HepG2 (cell line): ENCODE data around the gene RAB5B. TPM values are rescaled to one million over a fixed set of nuclear protein-coding genes. Genes with fewer than 3 reads are reported as not detected.

ENCODE experiments used
- ATF4 ChIP-seq, 2 experiments: fragments of 450-650 bp in 1 of 2; sonication (generic) in 1 of 2; formaldehyde crosslinking; IDR thresholded peaks; 2 replicates each; pipeline versions ENCODE4 v1.5.0 to v1.8.0; 2020 to 2022; ENCODE audit warnings: mild to moderate bottlenecking in 1 of 2, missing genetic modification reagents in 1 of 2
- FOXM1 ChIP-seq: sonication (generic); formaldehyde crosslinking; IDR thresholded peaks from 2 replicates; pipeline ENCODE4 v1.5.0; 2020; ENCODE audit warnings: missing genetic modification reagents
- HMGXB4 ChIP-seq, 2 experiments: sonication (generic) in 1 of 2; formaldehyde crosslinking in 1 of 2; IDR thresholded peaks; 2 replicates each; pipeline versions ENCODE4 v1.4.0 to v1.6.1; 2018 to 2020; ENCODE audit warnings: missing genetic modification reagents in 2 of 2, borderline replicate concordance in 1 of 2, low read depth in 1 of 2, mild to moderate bottlenecking in 1 of 2, missing biosample characterization in 1 of 2
- MXD3 ChIP-seq: IDR thresholded peaks from 2 replicates; pipeline ENCODE4 v1.6.1; 2016; ENCODE audit warnings: mild to moderate bottlenecking, missing biosample characterization, missing genetic modification reagents
- RARG ChIP-seq: sonication (generic); formaldehyde crosslinking; IDR thresholded peaks from 2 replicates; pipeline ENCODE4 v1.4.0; 2020; ENCODE audit warnings: low read depth, mild to moderate bottlenecking, missing genetic modification reagents
- SALL1 ChIP-seq: sonication (generic); formaldehyde crosslinking; IDR thresholded peaks from 2 replicates; pipeline ENCODE4 v1.8.0; 2022; ENCODE audit warnings: mild to moderate bottlenecking, missing genetic modification reagents
- SKI ChIP-seq: fragments of 450-650 bp; IDR thresholded peaks from one replicate; pipeline ENCODE4 v1.6.1; 2018; ENCODE audit warnings: mild to moderate bottlenecking; ENCODE audit not compliant: partially characterized antibody
- THAP7 ChIP-seq: sonication (generic); formaldehyde crosslinking; IDR thresholded peaks from 2 replicates; pipeline ENCODE4 v1.8.1; 2023; ENCODE audit warnings: mild to moderate bottlenecking, missing genetic modification reagents
- USF2 ChIP-seq, 2 experiments: sonication (generic) in 1 of 2; formaldehyde crosslinking in 1 of 2; IDR thresholded peaks; 2 replicates each; pipeline versions ENCODE4 v1.5.1 to v1.6.1; 2011 to 2020; ENCODE audit warnings: borderline replicate concordance in 1 of 2, low read depth in 1 of 2, low read length in 1 of 2, mild to moderate bottlenecking in 1 of 2, missing genetic modification reagents in 1 of 2, moderate library complexity in 1 of 2
- ZNF589 ChIP-seq: sonication (generic); formaldehyde crosslinking; conservative IDR thresholded peaks from 2 replicates; pipeline ENCODE4 v1.8.0; 2022; ENCODE audit warnings: mild to moderate bottlenecking, moderate library complexity, missing genetic modification reagents
- polyA plus RNA-seq, 8 experiments: library from polyadenylated mRNA; depleted of rRNA in 3 of 8; stranded (reverse) in 7 of 8; unstranded in 1 of 8; fragments of >200 nt; fragmentation: Illumina TruSeq in 4 of 8; extraction: Trizol in 4 of 8; gene quantifications; 2 replicates each; pipeline versions ENCODE4 v1.2.1 to v1.2.3, GENCODE V29; 2011 to 2016; ENCODE audit warnings: low read depth in 4 of 8, missing spikeins in 1 of 8, mixed read lengths in 1 of 8; ENCODE audit not compliant: insufficient read depth in 1 of 8
- total RNA-seq, 5 experiments: library from RNA; depleted of rRNA; stranded (reverse); fragments of >200 nt; fragmentation: Illumina TruSeq; extraction: Trizol; gene quantifications; 2 replicates each; pipeline ENCODE4 v1.2.3, GENCODE V29; 2016; ENCODE audit warnings: low read depth in 1 of 5

RAB5B gene
- total and polyA plus RNA-seq, 2 of the 13 experiments (the other 11 are each of a cell fraction or from before 2014, with no cell fraction given), result 26.0 to 68.3 TPM

GRCh38 chr12:55973599-55974307 is at the start of gene RAB5B (continued):
- 0 out of 2 replicates have a peak, but pooled peaks have one; percentile 19 for TF ChIP-seq USF2 (IDR thresholded peaks at IDR 0.05; ENCODE audit: low read depth, low read length)
- TF ChIP-seq USF2 (CRISPR knock-in tag; IDR thresholded peaks at IDR 0.05; ENCODE audit: borderline replicate concordance), result peak; percentile 25; the same call in 1 of the 2 replicates
- TF ChIP-seq MXD3 (CRISPR knock-in tag), result peak; percentile 79; the same call in 1 of the 2 replicates
- TF ChIP-seq SKI, result no peak
- TF ChIP-seq HMGXB4 (CRISPR knock-in tag; IDR thresholded peaks at IDR 0.05; ENCODE audit: borderline replicate concordance in 1 of 2, low read depth in 1 of 2), result peak; percentile 63 to 91; a peak in 3 of 4 replicates
- 0 out of 2 replicates have a peak, but pooled peaks have one; percentile 10 for TF ChIP-seq ZNF589 (CRISPR knock-in tag)
- peak; percentile 68 for TF ChIP-seq SALL1
- TF ChIP-seq FOXM1 (CRISPR knock-in tag), result no peak
- TF ChIP-seq RARG, result no peak
- TF ChIP-seq ATF4 (CRISPR knock-in tag; IDR thresholded peaks at IDR 0.05), result peak in 1 of 2 experiments; percentile 70; a peak in 1 of 4 replicates
- no peak; the same call in 1 of the 2 replicates for TF ChIP-seq THAP7 (CRISPR knock-in tag)
